SHP77 (cell line): ENCODE measurements around the gene RBMS1.
"Not testable (repeated sequence)": the region's sequence is repeated elsewhere in the genome, so short reads cannot be mapped to it uniquely, and the experiment has no call there.

Source experiments
- DNase-seq, 2 experiments: peaks; one replicate each; lab custom pipeline; 2025; lab: John Stamatoyannopoulos, UW

RBMS1 gene

DNA sequence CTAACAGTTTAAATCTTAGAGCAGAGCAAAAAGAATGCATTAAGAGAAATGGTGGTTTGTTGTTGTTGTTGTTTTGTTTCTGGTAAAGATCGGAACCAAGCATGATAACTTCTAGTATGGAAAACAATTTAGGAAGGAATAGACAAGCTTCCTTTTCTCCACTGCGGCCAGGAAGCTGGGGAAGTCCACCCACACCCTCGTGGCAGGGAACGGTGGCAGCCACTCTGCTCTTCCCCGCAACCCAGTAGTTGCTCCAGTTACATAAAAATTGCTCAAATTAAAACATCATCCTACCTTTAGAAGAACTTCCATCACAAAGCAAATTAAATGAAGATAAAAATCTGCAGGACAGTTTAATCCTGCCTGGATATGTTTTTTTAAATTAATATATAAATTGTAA, 113.0 kb downstream of the RBMS1 start:
- DNase-seq = no peak

DNA sequence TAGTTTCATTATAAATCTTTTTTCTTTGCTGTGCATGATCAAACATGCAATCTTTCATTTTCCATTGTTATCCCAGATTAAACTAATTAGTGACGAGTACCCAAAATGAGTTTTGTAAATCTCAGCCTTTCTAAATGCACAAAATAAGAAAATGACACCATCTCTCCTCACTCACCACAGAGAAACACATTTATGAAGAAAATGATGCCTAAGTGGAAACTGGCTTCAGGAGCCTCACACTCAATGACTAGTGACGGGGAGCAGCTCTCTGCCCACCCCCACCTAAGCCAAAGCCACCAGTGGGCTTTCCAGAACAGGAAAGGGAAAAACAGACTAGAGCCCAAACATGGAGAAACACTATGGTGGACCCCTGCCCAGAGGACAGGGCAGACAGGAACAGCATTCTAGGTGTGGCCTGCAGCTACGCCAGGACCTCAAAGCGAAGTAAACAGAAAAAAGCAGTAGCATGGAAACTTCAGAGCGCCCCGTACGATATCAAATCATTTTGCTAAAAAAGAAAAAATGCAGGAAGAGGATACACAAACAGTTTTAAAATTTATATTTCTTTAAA, 113.5 kb downstream of the RBMS1 start:
- no peak for DNase-seq

DNA sequence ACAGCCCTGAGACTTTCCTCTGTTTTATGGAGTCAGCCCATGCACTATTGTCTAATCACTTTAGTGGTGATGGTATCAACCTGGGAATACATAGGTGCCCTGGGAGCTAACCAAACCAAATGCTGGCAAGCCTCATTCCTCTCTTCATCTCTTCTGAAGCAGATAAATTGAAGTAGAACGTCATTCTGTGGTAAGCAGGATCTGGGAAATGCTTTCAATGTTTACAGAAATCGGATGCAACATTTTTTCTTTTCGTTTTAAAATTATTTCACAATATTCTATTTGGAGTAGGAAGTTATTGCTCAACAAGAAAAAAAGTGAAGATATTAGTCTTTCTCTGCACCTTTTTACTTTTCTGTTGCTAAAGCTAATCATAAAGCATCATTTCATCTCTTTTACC, 114.2 kb downstream of the RBMS1 start:
- DNase-seq = no peak

DNA sequence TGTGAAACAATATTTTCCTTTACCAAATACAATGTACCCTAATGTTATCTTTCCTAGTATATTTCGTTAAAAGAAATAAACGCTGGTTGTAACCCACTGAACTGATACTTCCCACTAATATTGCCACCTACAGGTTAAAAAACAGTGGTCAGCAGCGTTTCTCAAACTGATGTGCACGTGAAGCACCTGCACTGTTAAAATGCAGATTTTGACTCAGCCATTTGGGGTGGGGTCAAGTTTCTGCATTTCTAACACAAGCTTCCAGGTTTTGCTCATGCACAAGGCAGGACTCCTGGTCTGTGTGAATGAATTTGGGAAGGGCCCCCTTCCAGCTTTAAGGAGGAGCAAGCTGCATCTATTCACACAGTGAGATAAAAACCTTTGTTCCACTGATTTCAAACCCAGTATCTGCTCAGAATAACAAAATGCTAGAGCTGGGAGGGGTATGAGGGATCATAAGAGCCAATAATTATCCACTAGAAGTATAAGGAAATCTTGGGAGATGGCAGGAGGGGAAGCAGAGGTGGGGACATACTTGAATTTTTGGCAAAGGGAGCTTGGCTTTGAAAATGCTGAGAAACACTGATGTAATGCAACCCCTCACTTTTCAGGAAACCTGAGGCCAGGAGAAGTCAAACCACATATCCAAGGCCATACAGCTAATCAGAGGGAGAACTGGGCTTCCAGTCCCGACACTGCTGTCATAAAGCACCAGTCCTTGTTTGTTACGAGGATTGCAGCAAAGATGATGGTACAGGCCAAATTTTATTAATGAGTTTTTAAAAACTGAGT, 116.2 kb downstream of the RBMS1 start:
- no peak for DNase-seq

DNA sequence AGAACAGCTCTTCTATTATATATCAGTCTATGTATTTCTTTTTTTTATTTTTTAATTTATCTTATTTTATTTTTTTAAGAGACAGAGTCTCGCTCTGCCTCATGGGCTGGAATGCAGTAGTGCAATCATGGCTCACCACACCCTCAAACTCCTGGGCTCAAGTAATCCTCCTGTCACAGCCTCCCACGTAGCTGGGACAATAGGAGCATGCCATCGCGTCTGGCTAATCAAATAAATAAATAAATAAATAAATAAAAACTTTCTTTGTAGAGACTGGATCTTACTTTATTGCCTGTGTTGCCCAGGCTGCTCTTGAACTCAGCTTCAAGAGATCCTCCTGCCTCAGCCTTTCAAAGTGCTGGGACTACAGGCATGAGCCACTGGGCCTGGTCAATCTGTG, 117.0 kb downstream of the RBMS1 start:
- DNase-seq = no peak

DNA sequence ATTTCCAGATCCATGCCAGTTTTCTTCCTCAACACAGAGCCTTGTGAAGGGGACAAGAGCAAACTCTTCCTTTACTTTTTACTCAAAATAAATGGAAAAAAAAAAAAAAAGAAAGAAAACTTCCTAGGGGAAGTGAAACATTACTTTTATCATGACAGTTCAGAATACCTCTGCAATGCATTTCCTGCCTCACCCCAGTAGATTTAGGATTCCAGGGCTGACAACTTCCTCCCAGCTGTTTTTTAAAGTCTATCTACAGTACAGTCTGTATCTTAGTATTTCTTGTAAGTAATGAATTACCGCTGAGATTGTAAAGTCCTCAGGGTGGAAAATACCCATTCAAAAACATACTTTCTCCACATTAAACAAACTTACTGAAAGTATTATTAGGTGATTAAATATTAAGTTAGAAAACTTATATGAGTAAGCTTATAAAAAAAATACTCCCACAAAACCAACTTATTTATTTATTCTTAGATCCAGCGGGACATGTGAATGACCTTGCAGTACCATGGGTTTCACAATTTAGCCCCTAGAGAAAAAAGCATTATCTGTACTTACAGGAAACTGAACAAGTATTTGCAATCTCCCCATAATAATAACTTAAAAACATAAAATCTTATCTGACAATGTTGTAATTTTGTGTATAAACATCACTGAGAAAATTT, 117.7 kb downstream of the RBMS1 start:
- no peak for DNase-seq

DNA sequence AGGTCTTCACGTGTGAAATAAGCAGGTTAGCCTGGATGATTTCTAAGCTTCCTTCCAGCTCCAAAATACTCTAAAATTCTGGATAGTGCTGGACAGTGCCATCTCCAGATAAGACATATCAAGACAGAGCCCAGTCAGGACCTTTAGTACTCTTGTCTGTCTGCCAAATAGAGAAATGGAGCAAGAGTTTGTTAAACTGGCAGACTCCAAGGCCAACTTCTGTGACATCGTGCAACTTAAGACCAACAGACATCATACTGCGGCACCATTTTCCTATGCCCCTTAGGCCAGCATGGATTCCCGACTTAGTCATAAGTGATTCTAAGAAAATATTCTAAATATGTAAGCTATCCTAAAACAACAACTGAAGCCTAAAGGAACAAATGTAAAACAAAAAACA, 118.6 kb downstream of the RBMS1 start:
- no peak for DNase-seq

DNA sequence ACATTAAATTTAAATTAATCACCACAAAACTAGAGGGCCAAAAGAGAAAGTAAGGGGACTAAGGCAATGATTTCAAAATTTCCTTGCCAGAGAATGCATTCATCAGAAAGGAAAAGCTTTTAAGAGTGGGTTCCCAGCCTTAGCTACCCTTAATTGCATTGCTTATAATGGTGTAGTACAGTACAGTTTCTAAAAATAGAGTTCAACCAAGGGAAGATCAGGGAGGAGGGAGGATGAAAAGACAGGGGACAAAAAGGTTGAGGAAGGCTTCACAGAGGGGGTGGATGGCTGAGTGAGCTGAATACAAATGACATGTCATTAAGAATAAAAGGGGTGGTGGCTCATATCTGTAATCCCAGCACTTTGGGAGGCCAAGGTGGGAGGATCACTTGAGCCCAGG, 119.9 kb downstream of the RBMS1 start:
- no peak for DNase-seq

DNA sequence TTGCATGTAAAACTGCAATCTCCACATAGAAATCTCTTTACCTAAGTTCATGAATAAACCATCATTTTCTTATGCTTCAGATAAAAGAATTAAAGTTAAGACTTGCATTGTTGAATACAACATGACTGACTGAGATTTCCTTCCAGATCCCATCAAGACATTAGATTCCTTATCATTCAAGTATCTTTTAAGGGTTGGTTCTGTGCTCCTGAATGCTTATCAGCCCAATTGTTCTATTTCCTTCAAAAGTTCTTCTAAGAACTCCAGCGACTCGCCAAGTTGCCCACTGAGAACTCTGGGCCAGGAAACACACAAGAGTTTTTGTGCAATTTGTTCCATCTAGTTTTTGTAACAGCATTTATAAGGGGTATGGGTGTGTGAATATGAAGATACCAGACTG, 120.3 kb downstream of the RBMS1 start:
- no peak for DNase-seq

DNA sequence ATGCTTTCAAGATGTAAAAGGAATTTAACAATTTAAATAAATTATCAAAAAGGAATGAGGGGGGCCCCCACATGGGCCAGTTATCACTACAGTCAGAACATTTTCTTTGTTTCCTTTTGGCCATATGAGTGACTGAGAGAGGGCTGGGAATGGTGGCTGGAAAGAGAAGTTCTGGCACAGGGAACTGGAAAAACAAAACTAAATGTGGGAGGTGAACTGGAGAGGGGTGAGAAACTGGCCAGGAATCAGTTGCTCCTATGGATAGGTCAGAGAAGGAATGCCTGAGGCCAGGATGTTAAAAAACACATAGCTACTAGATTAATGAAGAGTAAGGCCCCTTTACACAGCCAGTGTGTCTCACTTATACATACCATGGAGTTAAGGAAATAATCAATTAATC, 121.0 kb downstream of the RBMS1 start:
- no peak for DNase-seq

DNA sequence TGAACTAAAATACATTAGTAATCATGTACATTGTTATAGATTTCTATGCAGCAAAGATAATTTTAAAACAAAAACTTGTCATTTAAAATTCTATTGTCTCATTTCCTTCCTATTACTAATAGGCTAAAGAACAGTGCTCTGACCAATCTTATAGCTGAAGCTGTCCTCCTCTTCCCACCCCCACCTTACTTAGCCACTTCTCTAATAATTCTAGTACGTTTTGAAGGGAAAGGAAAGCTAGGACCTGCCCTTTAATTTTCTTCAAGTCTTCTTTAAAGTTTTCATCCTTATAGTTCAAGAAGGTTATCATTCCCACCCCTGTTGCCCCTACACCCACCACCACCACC, 121.6 kb downstream of the RBMS1 start:
- DNase-seq = no peak

DNA sequence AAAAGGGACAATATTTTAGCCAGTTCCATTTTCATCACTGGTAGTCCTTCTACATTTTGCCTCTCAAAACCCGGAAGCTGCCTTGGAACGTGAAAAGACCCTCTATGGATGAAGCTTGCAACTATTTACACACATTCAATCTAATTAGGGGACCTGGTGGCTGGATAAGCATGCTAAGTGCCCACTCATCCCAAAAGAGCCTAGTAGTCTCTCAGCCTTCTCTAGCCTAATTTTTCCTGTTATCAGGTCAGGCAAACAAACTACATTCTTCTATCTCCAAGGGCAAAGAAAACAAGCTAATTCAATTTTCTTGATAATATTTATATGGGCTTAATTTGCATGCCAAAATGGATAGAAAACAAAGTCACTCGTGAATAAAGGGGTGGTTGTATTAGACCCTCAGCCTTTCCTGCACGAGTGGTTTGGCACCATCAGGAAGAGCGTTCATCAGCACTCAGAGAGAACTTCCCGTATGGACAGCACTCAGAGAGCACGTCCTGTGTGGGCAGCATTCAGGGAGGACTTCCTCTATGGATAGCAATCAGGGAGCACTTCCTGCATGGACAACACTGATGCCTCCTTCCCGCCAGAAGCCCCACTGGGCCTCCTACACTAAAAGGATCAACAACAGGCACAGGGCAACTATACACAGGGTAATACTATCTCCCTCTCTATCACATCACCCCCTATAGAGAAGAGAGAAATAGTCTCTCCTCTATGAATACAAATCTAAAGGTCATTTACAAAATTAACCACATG, 122.2 kb downstream of the RBMS1 start:
- no peak for DNase-seq

DNA sequence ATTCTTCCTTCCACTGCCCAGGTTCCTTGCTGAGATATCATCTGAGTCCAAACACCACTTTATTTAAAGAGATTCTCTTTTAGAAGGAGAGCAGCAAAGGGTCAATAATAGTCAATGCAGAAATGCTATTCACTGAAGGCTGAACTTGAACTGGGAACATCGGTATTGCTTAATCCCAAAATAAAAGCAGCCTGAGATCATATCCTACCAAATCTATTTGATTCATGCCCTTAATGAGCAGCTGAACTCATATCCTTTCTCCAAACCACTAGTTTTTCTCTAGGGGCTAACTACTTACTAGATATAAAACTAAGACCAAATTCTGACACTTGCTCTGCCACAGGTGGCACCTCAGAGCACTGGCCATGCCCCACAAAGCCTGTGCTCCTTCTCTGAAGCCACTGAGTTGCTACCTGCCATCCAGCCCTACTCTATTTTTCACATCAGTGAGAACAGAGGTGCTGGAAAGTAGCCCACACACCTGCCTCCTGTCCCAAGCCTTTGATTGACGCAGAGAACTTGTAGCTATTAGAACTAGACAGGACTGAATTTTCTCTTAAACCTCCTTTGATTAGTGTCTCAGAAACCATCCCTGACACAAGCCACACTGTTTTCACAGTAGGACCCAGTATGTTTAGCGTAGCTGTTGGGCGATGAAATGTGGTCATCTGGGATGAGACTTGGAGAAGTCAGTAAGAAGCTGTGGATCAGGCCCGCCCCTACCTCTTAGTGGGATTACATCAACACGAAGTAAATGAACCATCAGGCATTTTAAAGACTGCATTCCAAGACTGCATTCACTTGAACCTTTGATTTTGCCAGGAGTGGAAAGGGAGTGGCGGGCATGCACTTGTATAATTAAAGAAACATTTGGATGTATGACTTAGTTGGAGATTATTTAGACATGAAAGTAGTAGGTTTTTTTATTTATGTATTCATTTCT, 124.3 kb downstream of the RBMS1 start:
- DNase-seq = no peak

DNA sequence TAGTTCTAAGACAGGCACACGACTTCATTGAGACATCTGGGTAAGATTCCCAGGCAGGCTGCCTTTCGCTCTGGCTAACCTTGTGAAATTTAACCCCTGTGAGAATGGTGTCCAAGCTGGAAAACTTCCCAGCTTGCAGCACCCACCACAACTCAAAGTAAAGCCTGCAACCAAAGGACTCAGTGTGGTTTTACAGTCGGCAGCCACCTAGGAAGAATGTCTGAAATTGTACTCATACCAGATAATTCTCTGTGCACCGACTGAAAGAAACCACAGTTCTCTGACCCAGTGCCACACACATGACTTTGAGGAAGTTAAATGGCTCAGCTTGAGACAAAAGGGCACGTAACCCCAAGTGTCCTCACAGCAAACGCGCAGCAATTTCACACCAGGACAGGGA, 125.7 kb downstream of the RBMS1 start:
- no peak for DNase-seq

DNA sequence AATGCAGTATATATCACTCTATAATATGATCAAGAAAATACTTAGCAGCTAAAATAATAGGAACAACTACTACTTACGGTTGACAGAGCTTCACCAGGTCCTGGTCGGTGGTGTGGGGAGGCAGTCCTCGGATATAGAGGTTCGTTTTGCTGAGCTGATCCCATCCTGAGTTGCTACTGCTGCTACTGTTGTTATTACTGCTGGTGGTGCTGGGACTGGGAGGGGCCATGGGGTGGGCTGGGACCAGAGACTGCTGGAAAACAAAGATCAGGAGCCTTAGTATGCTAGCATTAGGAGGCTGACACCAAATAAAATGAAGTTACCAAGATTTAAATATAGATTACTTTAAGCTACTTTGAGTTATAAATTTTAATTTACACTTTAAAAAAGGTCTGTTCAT, 126.5 kb downstream of the RBMS1 start:
- not testable (repeated sequence) for DNase-seq

DNA sequence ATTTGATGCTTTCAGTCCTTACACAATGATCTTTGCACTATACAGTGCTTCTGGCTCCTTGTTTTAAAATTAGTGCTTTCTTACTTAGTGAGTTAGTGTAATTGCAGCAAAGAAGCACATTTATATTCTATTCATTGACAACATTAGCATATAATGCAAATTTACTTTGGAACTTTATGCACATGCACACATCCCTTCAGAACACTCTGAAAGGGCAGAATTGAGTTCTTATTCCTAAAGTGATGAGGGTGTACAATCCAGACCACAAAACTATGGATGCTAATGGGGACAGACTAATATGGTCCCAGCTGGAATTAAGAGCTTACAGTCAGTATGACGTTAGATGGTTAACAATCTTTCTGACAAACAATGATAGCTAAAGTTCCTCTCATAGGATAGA, 127.1 kb downstream of the RBMS1 start:
- DNase-seq = no peak

DNA sequence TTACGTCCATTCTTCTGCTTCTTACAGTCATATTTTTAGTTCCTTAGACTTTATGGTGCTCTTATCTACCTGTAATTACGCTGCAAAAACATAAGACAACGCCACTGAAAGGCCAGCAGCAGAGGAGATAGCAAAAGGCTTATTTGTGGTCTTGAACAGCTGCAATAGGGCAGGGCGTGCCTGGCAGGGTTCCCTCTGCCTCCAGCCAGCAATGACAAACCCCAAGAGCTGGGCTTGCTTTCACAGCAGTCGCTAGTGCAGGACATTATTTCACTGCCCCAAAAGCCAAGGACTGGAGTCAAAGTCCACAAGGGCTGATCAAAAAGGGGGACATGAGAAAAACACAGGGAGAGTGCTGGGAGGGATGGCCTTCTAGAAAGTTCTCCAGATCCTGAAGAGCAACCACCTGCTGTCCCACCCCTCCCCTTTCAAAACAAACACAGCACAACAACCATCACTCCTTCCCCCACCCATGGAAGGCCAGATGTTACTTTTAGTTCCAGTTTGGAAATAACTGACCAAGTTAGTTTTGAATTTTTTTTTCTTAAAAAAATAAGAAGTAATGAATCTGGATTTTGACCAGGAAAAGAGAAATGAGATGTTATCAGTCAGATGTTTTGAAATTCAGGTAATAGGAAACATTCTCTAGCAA, 127.8 kb downstream of the RBMS1 start:
- no peak for DNase-seq

DNA sequence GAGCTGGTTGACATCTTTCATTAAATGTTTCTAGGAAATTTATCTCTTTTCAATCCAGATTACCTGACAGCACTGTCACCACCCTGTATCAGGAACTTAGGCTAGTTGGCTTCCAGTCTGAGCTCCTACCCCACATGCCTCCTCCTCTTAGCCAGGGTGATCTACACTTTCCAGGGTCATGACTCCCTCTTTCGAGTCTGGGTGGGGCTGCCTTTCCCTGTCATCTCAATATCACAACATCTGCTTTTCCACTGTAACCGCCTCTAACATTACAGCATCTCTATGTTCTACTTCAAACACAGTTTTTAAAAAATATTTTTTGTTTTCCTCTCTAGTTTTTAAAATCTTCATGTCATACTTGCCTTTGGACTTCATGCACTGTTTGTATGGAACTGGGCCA, 129.2 kb downstream of the RBMS1 start:
- DNase-seq = no peak

DNA sequence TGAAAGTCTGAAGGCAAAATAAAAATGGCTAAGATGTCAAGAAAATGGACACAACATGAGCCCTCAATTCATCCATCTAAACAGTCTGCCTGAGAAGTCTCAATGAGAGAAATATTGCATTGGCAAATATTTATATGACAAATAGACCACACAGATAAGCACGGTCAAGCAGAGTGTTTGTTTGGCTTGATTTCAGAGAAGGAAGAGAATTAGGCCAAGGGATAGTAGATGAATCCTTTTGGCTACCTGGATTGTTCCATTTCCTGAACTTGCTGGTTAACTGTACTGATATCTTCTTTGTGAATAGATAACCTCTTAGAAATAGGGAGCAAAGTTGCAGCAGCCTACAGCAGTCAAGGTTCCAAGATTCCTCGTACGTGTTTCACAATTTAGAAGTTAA, 129.6 kb downstream of the RBMS1 start:
- DNase-seq = no peak

DNA sequence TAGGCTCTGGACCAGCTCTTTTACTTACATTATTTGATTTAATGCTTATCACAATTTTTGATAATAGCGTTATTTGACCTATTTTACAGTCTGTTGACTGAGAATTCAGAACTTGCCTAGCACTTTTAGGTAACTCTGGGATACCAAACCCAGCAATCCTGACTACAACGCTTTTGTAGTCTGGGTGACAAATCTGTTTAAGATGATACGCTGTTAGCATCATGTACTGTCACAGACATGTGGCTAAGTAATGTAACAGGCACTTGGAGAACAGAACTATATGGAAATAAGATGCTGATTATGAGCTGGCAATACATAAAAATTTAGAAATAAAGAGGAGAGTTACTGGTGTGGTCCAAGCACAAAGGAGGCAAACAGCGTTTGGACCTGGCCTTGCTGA, 130.6 kb downstream of the RBMS1 start:
- no peak for DNase-seq

DNA sequence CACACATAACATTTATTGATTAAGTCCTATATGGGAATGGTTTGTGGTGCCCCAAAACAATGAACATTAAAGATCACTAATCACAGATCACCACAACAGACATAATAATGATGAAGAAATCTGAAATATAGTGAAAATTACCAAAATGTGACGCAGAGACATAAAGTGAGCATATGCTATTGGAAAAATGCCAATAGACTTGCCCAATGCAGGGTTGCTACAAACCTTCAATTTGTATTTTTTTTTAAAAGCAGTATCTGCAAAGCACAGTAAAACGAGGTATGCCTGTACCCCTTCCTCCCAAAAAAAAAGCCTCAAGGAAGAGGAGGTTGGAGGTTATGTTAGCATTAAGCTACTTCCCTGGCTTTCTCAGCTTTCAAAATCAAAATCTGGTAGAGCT, 131.1 kb downstream of the RBMS1 start:
- DNase-seq = no peak
